ENCODE data around the gene GLDN. TPM values are rescaled to one million over a fixed set of nuclear protein-coding genes. Genes with fewer than 3 reads are reported as not detected.
A peak's percentile ranks its signal among the peaks of the same experiment; 100 is the strongest.

GLDN gene
- 0.21 TPM for total RNA-seq (ENCODE audit: unreplicated experiment)
- long read RNA-seq, result 0 reads

- H3K27me3 Mint-ChIP-seq (ENCODE audit: unreplicated experiment), result peaks cover 10% of the 10 kb centered on the region
- peak within 1 kb of the TSS; percentile 45 for H3K4me3 Mint-ChIP-seq (ENCODE audit: unreplicated experiment)
- no peaks in the 10 kb centered on the region for H3K36me3 Mint-ChIP-seq (ENCODE audit: low read depth, unreplicated experiment)
Observed at GRCh38 chr15:51341366-51342226, at the start of gene GLDN. Gene GLDN (plus strand): TSS chr15:51341655. CDS start chr15:51341685, 30 bp downstream.

GRCh38 chr15:51298620-51299019 is 42.8 kb upstream of the GLDN start:
- Mint-ChIP-seq H3K27ac (ENCODE audit: unreplicated experiment) (no peak overlapping the region), H3K4me1 (ENCODE audit: unreplicated experiment) (peaks cover 20% of the 10 kb centered on the region), H3K4me3 (ENCODE audit: unreplicated experiment) (no peak overlapping the region), H3K27me3 (ENCODE audit: unreplicated experiment) (no peaks in the 10 kb centered on the region), H3K36me3 (ENCODE audit: low read depth, unreplicated experiment) (no peaks in the 10 kb centered on the region), H3K9me3 (ENCODE audit: unreplicated experiment) (no peaks in the 10 kb centered on the region)
- DNase-seq (ENCODE audit: low spot score), result no peak
- TF ChIP-seq CTCF (IDR thresholded peaks at IDR 0.05; ENCODE audit: unreplicated experiment), result no peak

More at GRCh38 chr15:51341366-51342226, at the start of gene GLDN:
- peaks cover 3% of the 10 kb centered on the region for H3K4me1 Mint-ChIP-seq (ENCODE audit: unreplicated experiment)
- peak; percentile 41 for DNase-seq (ENCODE audit: low spot score)
- no peak within 1 kb of the TSS for H3K27ac Mint-ChIP-seq (ENCODE audit: unreplicated experiment)
- no peak for TF ChIP-seq CTCF (IDR thresholded peaks at IDR 0.05; ENCODE audit: unreplicated experiment)
- no peaks in the 10 kb centered on the region for H3K9me3 Mint-ChIP-seq (ENCODE audit: unreplicated experiment)

GRCh38 chr15:51299187-51300015 is 42.1 kb upstream of the GLDN start:
- no peak for TF ChIP-seq CTCF (IDR thresholded peaks at IDR 0.05; ENCODE audit: unreplicated experiment)

GRCh38 chr15:51302480-51302879 is 39.0 kb upstream of the GLDN start:
- no peaks in the 10 kb centered on the region for H3K27me3 Mint-ChIP-seq (ENCODE audit: unreplicated experiment)
- no peaks in the 10 kb centered on the region for H3K36me3 Mint-ChIP-seq (ENCODE audit: low read depth, unreplicated experiment)
- TF ChIP-seq CTCF (IDR thresholded peaks at IDR 0.05; ENCODE audit: unreplicated experiment), result no peak
- H3K4me3 Mint-ChIP-seq (ENCODE audit: unreplicated experiment), result no peak overlapping the region
- no peaks in the 10 kb centered on the region for H3K9me3 Mint-ChIP-seq (ENCODE audit: unreplicated experiment)
- H3K4me1 Mint-ChIP-seq (ENCODE audit: unreplicated experiment), result peaks cover 20% of the 10 kb centered on the region
- no peak overlapping the region for H3K27ac Mint-ChIP-seq (ENCODE audit: unreplicated experiment)
- no peak for DNase-seq (ENCODE audit: low spot score)

More at GRCh38 chr15:51299187-51300015, 42.1 kb upstream of the GLDN start:
- H3K9me3 Mint-ChIP-seq (ENCODE audit: unreplicated experiment), result no peaks in the 10 kb centered on the region
- H3K27me3 Mint-ChIP-seq (ENCODE audit: unreplicated experiment), result no peaks in the 10 kb centered on the region
- no peak overlapping the region for H3K27ac Mint-ChIP-seq (ENCODE audit: unreplicated experiment)
- H3K36me3 Mint-ChIP-seq (ENCODE audit: low read depth, unreplicated experiment), result no peaks in the 10 kb centered on the region
- DNase-seq (ENCODE audit: low spot score), result no peak
- peaks cover 20% of the 10 kb centered on the region for H3K4me1 Mint-ChIP-seq (ENCODE audit: unreplicated experiment)
- no peak overlapping the region for H3K4me3 Mint-ChIP-seq (ENCODE audit: unreplicated experiment)

Data from endothelial cell (in vitro differentiated cells).